Caco-2 (cell line): ENCODE results near the gene ACAN. TPM values are rescaled to one million over a fixed set of nuclear protein-coding genes. Genes with fewer than 3 reads are reported as not detected.

ENCODE experiments used
- BruUV-seq: library from RNA; stranded (reverse); fragments of 400-500 nt; replicated peaks from 2 replicates; lab custom pipeline; 2021; lab: Mats Ljungman, UMichigan
- CTCF ChIA-PET: fragments of 300-600 bp; sonication (Branson Sonifier 250); formaldehyde crosslinking; loops from one replicate; lab custom pipeline; 2022; ENCODE audit warnings: antibody characterized with exemption; lab: Charles Lee
- POLR2A ChIA-PET: fragments of 300-600 bp; sonication (Branson Sonifier 250); formaldehyde crosslinking; loops from one replicate; lab custom pipeline; 2022; ENCODE audit warnings: antibody characterized with exemption; lab: Charles Lee
- DNase-seq, 2 experiments: peaks; one replicate each; pipeline versions ENCODE4 v3.0.0 to v3.0.0-alpha.2; 2020 to 2022
- H3K27me3 ChIP-seq: replicated peaks from 2 replicates; pipeline ENCODE4 v1.6.0; 2011; ENCODE audit warnings: low read length; ENCODE audit not compliant: control insufficient read depth, insufficient read depth
- H3K36me3 ChIP-seq: 2 replicates; pipeline ENCODE4 v1.5.1; 2011; ENCODE audit warnings: low read length; ENCODE audit not compliant: control insufficient read depth, insufficient read depth
- H3K4me1 ChIP-seq: fragments of 250-450 bp; sonication (Bioruptor Pico); 2 replicates; pipeline ENCODE4 v1.5.1; 2020; ENCODE audit warnings: mild to moderate bottlenecking
- H3K4me3 ChIP-seq: 2 replicates; pipeline ENCODE4 v1.5.1; 2011; ENCODE audit warnings: low read depth, mild to moderate bottlenecking, control low read depth, low read length
- H3K9me3 ChIP-seq: fragments of 250-450 bp; sonication (Bioruptor Pico); 2 replicates; pipeline ENCODE4 v1.5.1; 2020; ENCODE audit warnings: mild to moderate bottlenecking, moderate library complexity
- H3K27ac Mint-ChIP-seq: one replicate; pipeline ENCODE4 v1.8.0; 2022; ENCODE audit warnings: mixed read lengths; ENCODE audit not compliant: unreplicated experiment
- H3K27me3 Mint-ChIP-seq: one replicate; pipeline ENCODE4 v1.8.0; 2022; ENCODE audit warnings: mixed read lengths; ENCODE audit not compliant: insufficient read depth, unreplicated experiment
- H3K36me3 Mint-ChIP-seq: one replicate; pipeline ENCODE4 v1.8.0; 2022; ENCODE audit warnings: mild to moderate bottlenecking, mixed read lengths; ENCODE audit not compliant: insufficient read depth, unreplicated experiment
- H3K4me1 Mint-ChIP-seq: one replicate; pipeline ENCODE4 v1.8.0; 2022; ENCODE audit warnings: low read depth, mixed read lengths; ENCODE audit not compliant: unreplicated experiment
- H3K4me3 Mint-ChIP-seq: one replicate; pipeline ENCODE4 v1.8.0; 2022; ENCODE audit warnings: mild to moderate bottlenecking, moderate library complexity, mixed read lengths; ENCODE audit not compliant: unreplicated experiment
- H3K9me3 Mint-ChIP-seq: one replicate; pipeline ENCODE4 v1.8.0; 2022; ENCODE audit warnings: mixed read lengths; ENCODE audit not compliant: unreplicated experiment
- intact Hi-C: fragments of 100-400 bp; cut with micrococcal nuclease; formaldehyde crosslinking; loops from one replicate; pipeline ENCODE4 v1.10.0; 2022; ENCODE audit not compliant: unreplicated experiment
- total RNA-seq: library from RNA; stranded (reverse); gene quantifications from 2 replicates; pipeline ENCODE4 v1.2.3, GENCODE V29; 2022
- TF ChIP-seq, protein P1 (sequence below), 2 experiments: fragments of 200-600 bp in 1 of 2; IDR thresholded peaks; 1 replicate in 1 of 2; 2 replicates in 1 of 2; pipeline versions ENCODE4 v1.5.1 to v1.8.0; 2011 to 2022; ENCODE audit warnings: antibody characterized with exemption in 1 of 2, control low read depth in 1 of 2, inconsistent platforms in 1 of 2, low read depth in 1 of 2, low read length in 1 of 2, mild to moderate bottlenecking in 1 of 2, moderate library complexity in 1 of 2; ENCODE audit not compliant: insufficient read depth in 1 of 2, severe bottlenecking in 1 of 2, unreplicated experiment in 1 of 2

The ACAN gene
- total RNA-seq, 1 experiment from 2014 or later, result not detected

DNA sequence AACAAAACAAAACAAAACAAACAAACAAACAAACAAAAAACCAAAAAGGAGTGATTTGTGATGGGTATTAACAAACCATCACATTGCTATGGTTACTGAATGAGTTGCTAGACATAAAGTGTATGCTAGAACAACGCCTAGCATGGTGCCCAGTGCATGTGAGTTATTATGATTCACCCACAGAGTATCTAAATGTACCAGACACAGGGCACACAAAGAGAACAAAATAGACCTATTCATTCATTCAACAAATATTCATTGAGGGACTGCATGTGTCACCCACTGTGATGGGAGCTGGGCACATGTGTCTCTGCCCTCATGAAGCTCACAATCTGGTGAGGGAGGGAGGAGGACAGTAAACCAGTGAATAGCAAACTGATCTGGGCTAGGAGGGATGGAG lies 11.6 kb upstream of the ACAN start:
- no peaks in the 10 kb centered on the region for H3K9me3 Mint-ChIP-seq
- no peaks in the 10 kb centered on the region; the same call in 1 of the 2 replicates for H3K27me3 ChIP-seq
- H3K9me3 ChIP-seq, result no peaks in the 10 kb centered on the region
- H3K36me3 Mint-ChIP-seq, result no peaks in the 10 kb centered on the region
- H3K4me1 ChIP-seq, result no peaks in the 10 kb centered on the region
- no peak overlapping the region for H3K27ac Mint-ChIP-seq
- H3K27me3 Mint-ChIP-seq, result peaks cover 30% of the 10 kb centered on the region
- H3K4me3 ChIP-seq, result no peak overlapping the region
- H3K4me3 Mint-ChIP-seq, result no peak overlapping the region
- TF ChIP-seq, protein P1, sequence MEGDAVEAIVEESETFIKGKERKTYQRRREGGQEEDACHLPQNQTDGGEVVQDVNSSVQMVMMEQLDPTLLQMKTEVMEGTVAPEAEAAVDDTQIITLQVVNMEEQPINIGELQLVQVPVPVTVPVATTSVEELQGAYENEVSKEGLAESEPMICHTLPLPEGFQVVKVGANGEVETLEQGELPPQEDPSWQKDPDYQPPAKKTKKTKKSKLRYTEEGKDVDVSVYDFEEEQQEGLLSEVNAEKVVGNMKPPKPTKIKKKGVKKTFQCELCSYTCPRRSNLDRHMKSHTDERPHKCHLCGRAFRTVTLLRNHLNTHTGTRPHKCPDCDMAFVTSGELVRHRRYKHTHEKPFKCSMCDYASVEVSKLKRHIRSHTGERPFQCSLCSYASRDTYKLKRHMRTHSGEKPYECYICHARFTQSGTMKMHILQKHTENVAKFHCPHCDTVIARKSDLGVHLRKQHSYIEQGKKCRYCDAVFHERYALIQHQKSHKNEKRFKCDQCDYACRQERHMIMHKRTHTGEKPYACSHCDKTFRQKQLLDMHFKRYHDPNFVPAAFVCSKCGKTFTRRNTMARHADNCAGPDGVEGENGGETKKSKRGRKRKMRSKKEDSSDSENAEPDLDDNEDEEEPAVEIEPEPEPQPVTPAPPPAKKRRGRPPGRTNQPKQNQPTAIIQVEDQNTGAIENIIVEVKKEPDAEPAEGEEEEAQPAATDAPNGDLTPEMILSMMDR (IDR thresholded peaks at IDR 0.05; ENCODE audit: insufficient read depth in 1 of 2, low read depth in 1 of 2, low read length in 1 of 2, severe bottlenecking in 1 of 2, unreplicated experiment in 1 of 2), result no peak
- ChIA-PET CTCF (no interaction called here), POLR2A (no interaction called here)
- H3K36me3 ChIP-seq, result no peaks in the 10 kb centered on the region
- intact Hi-C loops, result no loop called here
- DNase-seq, result no peak
- BruUV-seq, result no TSS peak
- no peaks in the 10 kb centered on the region for H3K4me1 Mint-ChIP-seq

DNA sequence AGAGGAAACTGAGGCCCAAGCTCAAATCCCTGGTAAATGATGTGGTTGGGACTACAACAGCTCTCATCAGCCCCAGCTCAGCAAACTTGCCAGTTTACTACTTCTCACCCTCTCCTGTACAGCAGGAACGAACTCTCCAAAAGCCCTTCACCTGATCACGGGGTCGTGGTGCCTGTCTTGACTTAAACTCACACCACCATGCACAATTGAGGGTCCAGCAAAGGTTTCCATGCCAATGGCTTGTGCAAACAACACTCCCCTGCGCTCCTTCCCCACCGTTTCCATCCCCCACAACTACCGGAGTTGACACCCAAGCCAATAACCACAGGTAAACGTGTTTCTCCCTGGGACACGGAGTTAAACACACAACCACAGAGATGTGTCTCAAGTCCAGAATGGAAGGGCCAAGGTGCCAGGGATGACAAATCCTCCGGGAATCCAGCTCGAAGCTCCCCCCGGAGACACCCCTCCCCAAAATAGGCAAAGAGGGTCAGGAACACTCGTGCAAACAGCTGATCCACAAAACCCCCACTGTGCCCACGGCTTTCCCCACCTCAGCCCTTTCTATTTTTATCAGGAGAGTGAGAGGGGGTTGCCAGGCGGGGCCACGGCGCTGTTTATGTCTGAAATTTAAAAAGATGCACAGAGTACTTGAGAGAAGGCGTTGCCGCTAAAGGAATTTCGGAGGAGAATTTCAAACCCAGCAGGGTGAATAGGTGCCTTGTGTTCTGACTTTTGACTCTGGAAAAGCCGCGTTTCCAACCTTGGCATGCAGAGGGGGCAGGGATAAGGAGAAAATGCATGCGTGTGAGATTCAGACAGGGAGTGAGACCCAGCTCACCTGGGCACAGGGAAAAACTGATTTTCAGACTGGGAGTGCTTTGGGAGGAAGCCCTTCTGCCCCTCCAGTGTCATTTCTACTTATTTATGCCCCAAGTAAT lies 10.6 kb upstream of the ACAN start:
- no peak overlapping the region for H3K4me3 ChIP-seq
- no peaks in the 10 kb centered on the region for H3K9me3 ChIP-seq
- Mint-ChIP-seq H3K4me3 (no peak overlapping the region), H3K4me1 (no peaks in the 10 kb centered on the region), H3K9me3 (no peaks in the 10 kb centered on the region), H3K27ac (no peak overlapping the region), H3K36me3 (no peaks in the 10 kb centered on the region), H3K27me3 (peaks cover 30% of the 10 kb centered on the region)
- H3K36me3 ChIP-seq, result no peaks in the 10 kb centered on the region
- ChIA-PET CTCF (no interaction called here), POLR2A (no interaction called here)
- no peaks in the 10 kb centered on the region; the same call in 1 of the 2 replicates for H3K27me3 ChIP-seq
- no peaks in the 10 kb centered on the region for H3K4me1 ChIP-seq
- DNase-seq, result no peak
- TF ChIP-seq, protein P1 (IDR thresholded peaks at IDR 0.05; ENCODE audit: insufficient read depth in 1 of 2, low read depth in 1 of 2, low read length in 1 of 2, severe bottlenecking in 1 of 2, unreplicated experiment in 1 of 2), result no peak
- intact Hi-C loops, result no loop called here
- BruUV-seq, result no TSS peak

DNA sequence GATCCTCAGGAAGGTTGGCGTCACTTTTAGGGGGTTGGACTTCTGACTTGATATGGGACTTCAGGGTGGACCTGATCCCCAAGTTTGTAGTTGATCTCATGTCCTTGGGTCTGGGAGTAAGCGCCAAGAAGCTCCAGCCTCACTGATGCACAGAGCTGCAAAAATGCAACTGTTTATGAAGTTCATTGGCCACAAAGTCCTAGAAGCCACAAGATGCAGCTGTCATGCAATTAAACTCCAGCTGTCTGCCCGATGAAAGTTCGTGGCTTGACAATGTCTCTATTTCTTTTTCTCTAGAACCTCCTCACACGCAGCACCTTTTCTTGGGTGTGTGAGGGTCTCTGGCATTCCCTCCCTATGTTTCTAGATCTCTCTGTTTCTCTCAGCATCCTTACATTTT lies 9.2 kb upstream of the ACAN start:
- Mint-ChIP-seq H3K27ac (no peak overlapping the region), H3K27me3 (peaks cover 34% of the 10 kb centered on the region), H3K36me3 (no peaks in the 10 kb centered on the region), H3K9me3 (no peaks in the 10 kb centered on the region), H3K4me3 (no peak overlapping the region), H3K4me1 (no peaks in the 10 kb centered on the region)
- Histone ChIP-seq H3K27me3 (no peaks in the 10 kb centered on the region; the same call in 1 of the 2 replicates), H3K9me3 (no peaks in the 10 kb centered on the region), H3K36me3 (no peaks in the 10 kb centered on the region), H3K4me3 (no peak overlapping the region), H3K4me1 (no peaks in the 10 kb centered on the region)
- no peak for DNase-seq
- POLR2A ChIA-PET, result no interaction called here
- BruUV-seq, result no TSS peak
- CTCF ChIA-PET, result no interaction called here
- TF ChIP-seq, protein P1 (IDR thresholded peaks at IDR 0.05; ENCODE audit: insufficient read depth in 1 of 2, low read depth in 1 of 2, low read length in 1 of 2, severe bottlenecking in 1 of 2, unreplicated experiment in 1 of 2), result no peak
- intact Hi-C loops, result no loop called here
